Effector memory CD8-positive, alpha-beta T cell (primary cell): Measurements from ENCODE around the gene GPC3.
"Not testable (repeated sequence)": the region's sequence is repeated elsewhere in the genome, so short reads cannot be mapped to it uniquely, and the experiment has no call there.

Experiments used
- ATAC-seq: fragments of 150-1000 bp; cut with Tn5 transposase; replicated peaks from 2 replicates; pipeline ENCODE4 v1.10.0; 2021; ENCODE audit warnings: mild to moderate bottlenecking, moderate library complexity
- DNase-seq, 3 experiments: peaks; one replicate each; pipeline ENCODE4 v3.0.0; 2021
- H3K27ac Mint-ChIP-seq, 2 donors: one replicate each; pipeline ENCODE4 v1.8.0; 2022; ENCODE audit warnings: mild to moderate bottlenecking in 2 of 2, mixed read lengths in 2 of 2, moderate library complexity in 2 of 2
- H3K27me3 Mint-ChIP-seq, 2 donors: one replicate each; pipeline ENCODE4 v1.8.0; 2022; ENCODE audit warnings: mixed read lengths in 2 of 2
- H3K36me3 Mint-ChIP-seq: one replicate; pipeline ENCODE4 v1.8.0; 2022; ENCODE audit warnings: mild to moderate bottlenecking, moderate library complexity, mixed read lengths; ENCODE audit not compliant: insufficient read depth
- H3K4me1 Mint-ChIP-seq, 2 donors: one replicate each; pipeline ENCODE4 v1.8.0; 2022; ENCODE audit warnings: low read depth in 2 of 2, mixed read lengths in 2 of 2
- H3K4me3 Mint-ChIP-seq, 2 donors: one replicate each; pipeline ENCODE4 v1.8.0; 2022; ENCODE audit warnings: mild to moderate bottlenecking in 2 of 2, mixed read lengths in 2 of 2, moderate library complexity in 2 of 2
- H3K9me3 Mint-ChIP-seq, 2 donors: one replicate each; pipeline ENCODE4 v1.8.0; 2022; ENCODE audit warnings: mixed read lengths in 2 of 2

The GPC3 gene

GRCh38 chrX:133745349-133745748, 240.0 kb downstream of the GPC3 start:
- Mint-ChIP-seq H3K27me3 (peaks cover 0 to 6% of the 10 kb centered on the region in 2 donors), H3K27ac (no peak overlapping the region), H3K9me3 (no peaks in the 10 kb centered on the region), H3K36me3 (no peaks in the 10 kb centered on the region), H3K4me3 (no peak overlapping the region), H3K4me1 (no peaks in the 10 kb centered on the region)
- DNase-seq: no peak
- no peak for ATAC-seq

- H3K4me1 Mint-ChIP-seq: no peaks in the 10 kb centered on the region
- no peaks in the 10 kb centered on the region for H3K9me3 Mint-ChIP-seq
- H3K27me3 Mint-ChIP-seq: peaks cover 0 to 13% of the 10 kb centered on the region in 2 donors
- DNase-seq (no peak), ATAC-seq (no peak)
- no peak overlapping the region for H3K27ac Mint-ChIP-seq
- H3K36me3 Mint-ChIP-seq: no peaks in the 10 kb centered on the region
- H3K4me3 Mint-ChIP-seq: no peak overlapping the region
These were observed 242.6 kb downstream of the GPC3 start for GRCh38 chrX:133742602-133743305.

GRCh38 chrX:133741303-133741702, 244.1 kb downstream of the GPC3 start:
- Mint-ChIP-seq H3K27me3 (peaks cover 0 to 13% of the 10 kb centered on the region in 2 donors), H3K36me3 (no peaks in the 10 kb centered on the region), H3K9me3 (no peaks in the 10 kb centered on the region), H3K4me1 (no peaks in the 10 kb centered on the region), H3K27ac (no peak overlapping the region), H3K4me3 (no peak overlapping the region)
- DNase-seq (no peak), ATAC-seq (no peak)

GRCh38 chrX:133726642-133727041, 258.8 kb downstream of the GPC3 start:
- DNase-seq: no peak
- no peak overlapping the region for H3K4me3 Mint-ChIP-seq
- H3K4me1 Mint-ChIP-seq: no peaks in the 10 kb centered on the region
- no peak for ATAC-seq
- H3K27ac Mint-ChIP-seq: no peak overlapping the region
- H3K36me3 Mint-ChIP-seq: no peaks in the 10 kb centered on the region
- peaks cover 13 to 17% of the 10 kb centered on the region in 2 donors for H3K27me3 Mint-ChIP-seq
- H3K9me3 Mint-ChIP-seq: no peaks in the 10 kb centered on the region

DNA sequence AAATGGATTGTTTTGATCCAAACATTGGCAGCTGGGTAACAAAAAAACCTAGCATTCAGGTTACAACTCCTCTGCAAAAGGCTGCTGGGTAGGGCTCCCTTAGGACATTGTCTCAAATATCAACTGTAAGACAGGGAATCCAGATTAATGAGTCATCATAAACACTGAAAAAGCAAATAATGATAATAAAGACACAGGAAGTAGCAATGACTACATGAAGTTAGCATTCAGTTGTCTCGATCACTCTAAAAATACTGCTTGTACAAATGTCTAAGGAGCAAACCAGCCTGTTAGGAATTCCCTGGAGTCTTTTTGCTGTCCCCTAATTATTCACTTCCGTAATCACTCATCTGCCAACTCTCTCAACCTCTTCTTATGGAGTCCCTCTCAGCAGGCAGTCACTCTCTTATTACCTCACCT, 259.2 kb downstream of the GPC3 start:
- Mint-ChIP-seq H3K4me3 (no peak overlapping the region), H3K9me3 (no peaks in the 10 kb centered on the region), H3K4me1 (no peaks in the 10 kb centered on the region), H3K27ac (no peak overlapping the region), H3K36me3 (no peaks in the 10 kb centered on the region), H3K27me3 (peaks cover 8 to 14% of the 10 kb centered on the region in 2 donors)
- ATAC-seq (no peak), DNase-seq (no peak)

DNA sequence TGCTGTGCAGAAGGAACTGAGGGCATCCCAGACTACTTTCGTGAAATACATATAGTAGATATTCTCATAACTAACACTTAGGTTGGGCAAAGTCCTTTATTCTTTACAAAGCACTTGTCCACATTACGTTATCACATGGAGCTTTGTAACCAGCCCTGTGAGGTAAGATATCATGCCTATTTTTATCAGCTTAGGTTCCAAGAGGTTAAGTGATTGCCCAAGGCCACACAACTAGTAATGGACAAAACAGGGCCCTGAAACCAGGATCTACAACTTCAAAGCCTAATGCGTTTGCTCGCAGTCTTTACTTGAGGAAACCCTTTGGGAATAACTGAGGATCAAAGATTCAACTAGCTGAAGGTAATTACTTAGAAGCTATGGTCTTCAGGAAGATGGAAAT, 261.5 kb downstream of the GPC3 start:
- no peak for ATAC-seq
- no peaks in the 10 kb centered on the region for H3K4me1 Mint-ChIP-seq
- no peaks in the 10 kb centered on the region for H3K36me3 Mint-ChIP-seq
- no peaks in the 10 kb centered on the region for H3K9me3 Mint-ChIP-seq
- H3K27ac Mint-ChIP-seq: no peak overlapping the region
- H3K27me3 Mint-ChIP-seq: peaks cover 0 to 14% of the 10 kb centered on the region in 2 donors
- no peak for DNase-seq
- H3K4me3 Mint-ChIP-seq: no peak overlapping the region

DNA sequence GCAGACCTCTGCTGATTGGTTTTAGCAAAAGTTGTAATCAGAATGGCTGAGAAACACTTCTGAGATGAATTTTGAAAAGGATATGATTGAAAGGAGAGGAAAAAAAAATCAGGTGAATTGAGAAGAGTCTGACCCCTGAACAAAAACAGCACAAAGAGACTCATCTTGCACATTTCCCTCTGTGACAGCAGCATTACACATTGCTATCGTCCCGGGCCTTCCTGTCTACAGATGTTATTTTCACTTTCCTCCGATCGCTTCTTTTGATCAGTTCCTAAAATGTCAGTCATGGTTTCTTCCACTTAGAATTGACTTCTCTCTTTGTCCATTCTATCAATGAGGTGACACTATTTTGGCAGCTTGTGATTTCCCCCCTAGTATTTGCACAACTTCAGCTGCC, 262.6 kb downstream of the GPC3 start:
- Mint-ChIP-seq H3K36me3 (no peaks in the 10 kb centered on the region), H3K27me3 (peaks cover 1 to 14% of the 10 kb centered on the region in 2 donors), H3K9me3 (no peaks in the 10 kb centered on the region), H3K4me1 (no peaks in the 10 kb centered on the region), H3K27ac (peak overlapping the region in 1 of 2 donors; percentile 4), H3K4me3 (no peak overlapping the region)
- ATAC-seq (no peak), DNase-seq (no peak)

GRCh38 chrX:133720269-133720668, 265.1 kb downstream of the GPC3 start:
- not testable (repeated sequence) for H3K27ac Mint-ChIP-seq, ATAC-seq, H3K9me3 Mint-ChIP-seq, H3K36me3 Mint-ChIP-seq, DNase-seq, H3K4me1 Mint-ChIP-seq, H3K4me3 Mint-ChIP-seq, H3K27me3 Mint-ChIP-seq

DNA sequence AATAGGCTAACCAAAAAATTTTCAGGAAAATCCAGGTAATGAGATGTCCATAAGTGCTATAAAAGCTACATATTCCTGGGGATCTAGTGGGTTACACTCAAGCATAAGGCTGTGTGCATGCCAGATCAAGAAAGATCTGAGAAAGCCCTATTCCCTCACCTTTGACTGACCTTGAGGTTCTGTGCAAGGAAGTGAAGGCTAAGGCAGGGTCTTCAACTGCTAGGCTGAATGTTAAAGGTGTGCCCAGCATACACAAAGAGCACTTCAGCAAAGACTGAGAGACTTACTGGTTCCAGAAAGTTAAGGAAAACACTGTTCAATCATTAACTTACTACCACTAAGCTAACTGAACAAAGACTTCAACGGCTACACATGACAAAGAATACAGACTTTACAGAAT, 269.7 kb downstream of the GPC3 start:
- Mint-ChIP-seq H3K4me1 (no peaks in the 10 kb centered on the region), H3K9me3 (no peaks in the 10 kb centered on the region), H3K36me3 (no peaks in the 10 kb centered on the region), H3K27ac (no peak overlapping the region), H3K4me3 (no peak overlapping the region), H3K27me3 (peaks cover 0 to 8% of the 10 kb centered on the region in 2 donors)
- DNase-seq (no peak), ATAC-seq (no peak)

GRCh38 chrX:133709501-133709900, 275.9 kb downstream of the GPC3 start:
- H3K27me3 Mint-ChIP-seq: no peaks in the 10 kb centered on the region
- DNase-seq: no peak

DNA sequence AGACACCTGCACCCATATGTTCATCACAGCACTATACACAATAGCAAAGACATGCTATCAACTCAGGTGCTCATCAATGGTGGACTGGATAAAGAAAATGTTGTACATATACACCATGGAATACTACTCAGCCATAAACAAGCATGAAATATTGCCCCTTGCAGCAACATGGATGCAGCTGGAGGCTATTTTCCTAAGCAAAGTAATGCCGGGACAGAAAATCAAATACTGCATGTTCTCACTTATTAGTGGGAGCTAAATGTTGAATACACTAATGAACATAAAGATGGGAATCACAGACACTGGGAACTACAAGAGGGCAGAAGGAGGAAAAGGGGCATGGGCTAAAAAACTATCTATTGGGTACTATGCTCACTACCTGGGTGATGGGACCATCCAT, 278.5 kb downstream of the GPC3 start:
- DNase-seq (no peak), ATAC-seq (no peak)
- H3K36me3 Mint-ChIP-seq: no peaks in the 10 kb centered on the region
- H3K4me3 Mint-ChIP-seq: no peak overlapping the region
- no peaks in the 10 kb centered on the region for H3K4me1 Mint-ChIP-seq
- no peaks in the 10 kb centered on the region for H3K9me3 Mint-ChIP-seq
- H3K27ac Mint-ChIP-seq: no peak overlapping the region
- H3K27me3 Mint-ChIP-seq: no peaks in the 10 kb centered on the region

More at GRCh38 chrX:133709501-133709900, 275.9 kb downstream of the GPC3 start:
- Mint-ChIP-seq H3K4me1 (no peaks in the 10 kb centered on the region), H3K27ac (no peak overlapping the region), H3K9me3 (no peaks in the 10 kb centered on the region), H3K36me3 (no peaks in the 10 kb centered on the region), H3K4me3 (no peak overlapping the region)
- ATAC-seq: no peak

- Mint-ChIP-seq H3K27me3 (peaks cover 0 to 10% of the 10 kb centered on the region in 2 donors), H3K27ac (no peak overlapping the region), H3K4me1 (no peaks in the 10 kb centered on the region), H3K9me3 (no peaks in the 10 kb centered on the region), H3K36me3 (no peaks in the 10 kb centered on the region), H3K4me3 (no peak overlapping the region)
- DNase-seq (no peak), ATAC-seq (no peak)
These were observed 283.2 kb downstream of the GPC3 start for GRCh38 chrX:133702230-133702629.

DNA sequence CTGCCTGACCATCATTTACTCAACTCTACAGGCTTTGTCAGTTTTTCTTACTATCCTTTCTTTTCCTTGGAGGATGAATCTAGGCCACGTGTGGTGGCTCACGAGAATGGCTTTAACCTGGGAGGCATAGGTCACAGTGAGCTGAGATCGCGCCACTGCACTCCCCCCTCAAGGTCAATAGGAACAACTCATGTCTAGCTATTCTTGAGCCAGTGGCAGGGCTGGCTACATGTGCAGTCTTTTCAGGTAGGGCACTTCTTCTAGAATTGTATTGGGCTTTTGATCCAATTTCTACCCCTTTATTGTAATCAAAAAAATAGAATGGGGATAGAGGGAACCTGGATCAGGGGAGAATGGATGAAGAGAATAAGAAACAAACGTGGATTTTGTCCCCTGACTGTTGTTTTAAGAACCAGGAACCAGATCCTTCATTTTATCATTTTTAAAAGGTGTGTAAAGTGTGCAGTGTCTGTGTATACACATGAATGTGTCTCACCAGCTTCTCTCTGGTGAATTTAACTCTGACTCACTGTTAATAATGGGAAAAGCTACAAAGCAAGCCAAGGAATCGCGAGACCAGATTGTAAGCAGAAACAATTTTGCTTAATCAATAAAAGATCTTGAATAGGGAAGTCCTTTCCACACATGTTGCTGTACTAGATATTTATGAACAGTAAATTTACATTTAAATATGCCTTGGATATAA, 286.2 kb downstream of the GPC3 start:
- Mint-ChIP-seq H3K9me3 (no peaks in the 10 kb centered on the region), H3K4me3 (no peak overlapping the region), H3K27me3 (peaks cover 0 to 10% of the 10 kb centered on the region in 2 donors), H3K36me3 (no peaks in the 10 kb centered on the region), H3K4me1 (no peaks in the 10 kb centered on the region), H3K27ac (no peak overlapping the region)
- ATAC-seq (no peak), DNase-seq (no peak)

DNA sequence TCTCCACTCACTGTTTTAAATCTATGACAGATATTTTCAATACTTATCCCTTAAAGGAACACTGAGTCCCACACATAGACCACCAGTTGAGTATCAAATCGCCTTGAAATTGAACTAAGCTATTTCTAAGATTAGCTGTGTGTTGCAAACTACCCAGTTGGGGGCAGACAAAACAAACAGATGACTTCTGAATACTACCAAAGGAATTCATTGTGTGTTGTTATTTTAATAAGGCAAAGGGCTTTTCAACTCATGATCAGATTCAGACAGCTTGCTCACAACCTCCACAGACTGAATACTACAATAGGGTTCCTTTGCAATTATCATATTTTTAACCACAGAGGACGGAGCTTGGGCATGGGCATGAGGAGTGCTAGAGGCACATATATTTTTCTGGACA, 287.1 kb downstream of the GPC3 start:
- H3K27me3 Mint-ChIP-seq: peaks cover 0 to 10% of the 10 kb centered on the region in 2 donors
- H3K9me3 Mint-ChIP-seq: no peaks in the 10 kb centered on the region
- H3K36me3 Mint-ChIP-seq: no peaks in the 10 kb centered on the region
- H3K4me1 Mint-ChIP-seq: no peaks in the 10 kb centered on the region
- H3K4me3 Mint-ChIP-seq: no peak overlapping the region
- no peak for ATAC-seq
- no peak for DNase-seq
- H3K27ac Mint-ChIP-seq: no peak overlapping the region
